Trophoblast cell (in vitro differentiated cells and primary cell): ENCODE results near the gene BABAM2.

ENCODE experiments used
- DNase-seq, 2 donors: peaks; one replicate each; pipeline ENCODE4 v3.0.0-alpha.2; 2016
- H2AFZ ChIP-seq: 2 replicates; pipeline ENCODE4 v1.6.1; 2013; ENCODE audit warnings: low read length, moderate library complexity, mild to moderate bottlenecking; ENCODE audit not compliant: insufficient read depth, poor library complexity
- H2AK5ac ChIP-seq: 2 replicates; pipeline ENCODE4 v1.6.1; 2013; ENCODE audit warnings: mild to moderate bottlenecking, low read length
- H2BK120ac ChIP-seq: 2 replicates; pipeline ENCODE4 v1.6.1; 2013; ENCODE audit warnings: low read length, mild to moderate bottlenecking, moderate library complexity; ENCODE audit not compliant: insufficient read depth, poor library complexity
- H2BK12ac ChIP-seq: 2 replicates; pipeline ENCODE4 v1.6.1; 2013; ENCODE audit warnings: mild to moderate bottlenecking, low read length, moderate library complexity
- H2BK5ac ChIP-seq: 2 replicates; pipeline ENCODE4 v1.6.1; 2013; ENCODE audit warnings: low read length, low read depth, moderate library complexity, mild to moderate bottlenecking; ENCODE audit not compliant: poor library complexity
- H3K14ac ChIP-seq: 2 replicates; pipeline ENCODE4 v1.6.1; 2013; ENCODE audit warnings: mild to moderate bottlenecking, low read length
- H3K18ac ChIP-seq: 2 replicates; pipeline ENCODE4 v1.6.1; 2013; ENCODE audit warnings: mild to moderate bottlenecking, low read length
- H3K23ac ChIP-seq: 2 replicates; pipeline ENCODE4 v1.6.1; 2013; ENCODE audit warnings: low read length
- H3K27ac ChIP-seq: 2 replicates; pipeline ENCODE4 v1.5.1; 2013; ENCODE audit warnings: low read depth, mild to moderate bottlenecking, inconsistent platforms, low read length, moderate library complexity
- H3K27me3 ChIP-seq: 2 replicates; pipeline ENCODE4 v1.6.1; 2013; ENCODE audit warnings: inconsistent platforms, mild to moderate bottlenecking, low read length, moderate library complexity; ENCODE audit not compliant: insufficient read depth
- H3K36me3 ChIP-seq, 2 experiments: 1 replicate in 1 of 2; 2 replicates in 1 of 2; pipeline ENCODE4 v1.6.1; 2013; ENCODE audit warnings: low read length in 2 of 2, mild to moderate bottlenecking in 2 of 2, moderate library complexity in 1 of 2; ENCODE audit not compliant: insufficient read depth in 2 of 2, control insufficient read depth in 1 of 2
- H3K4ac ChIP-seq: 2 replicates; pipeline ENCODE4 v1.6.1; 2013; ENCODE audit warnings: low read depth, mild to moderate bottlenecking, low read length, moderate library complexity
- H3K4me1 ChIP-seq, 2 experiments: 1 replicate in 1 of 2; 2 replicates in 1 of 2; pipeline ENCODE4 v1.6.1; 2013; ENCODE audit warnings: low read length in 2 of 2, mild to moderate bottlenecking in 2 of 2, moderate library complexity in 1 of 2; ENCODE audit not compliant: insufficient read depth in 2 of 2, control insufficient read depth in 1 of 2
- H3K4me2 ChIP-seq: 2 replicates; pipeline ENCODE4 v1.6.1; 2013; ENCODE audit warnings: inconsistent platforms, mild to moderate bottlenecking, low read length, moderate library complexity
- H3K4me3 ChIP-seq: 2 replicates; pipeline ENCODE4 v1.5.1; 2013; ENCODE audit warnings: mild to moderate bottlenecking, low read depth, low read length, inconsistent platforms
- H3K79me1 ChIP-seq: one replicate; pipeline ENCODE4 v1.6.1; 2013; ENCODE audit warnings: low read length
- H3K79me2 ChIP-seq: 2 replicates; pipeline ENCODE4 v1.6.1; 2013; ENCODE audit warnings: low read length, mild to moderate bottlenecking; ENCODE audit not compliant: control insufficient read depth, insufficient read depth, poor library complexity
- H3K9ac ChIP-seq: 2 replicates; pipeline ENCODE4 v1.6.1; 2013; ENCODE audit warnings: mild to moderate bottlenecking, low read length
- H3K9me3 ChIP-seq: 2 replicates; pipeline ENCODE4 v1.6.1; 2013; ENCODE audit warnings: low read depth, mild to moderate bottlenecking, control low read depth, inconsistent platforms, low read length; ENCODE audit not compliant: insufficient read depth
- H4K12ac ChIP-seq: 2 replicates; pipeline ENCODE4 v1.6.1; 2013; ENCODE audit warnings: low read depth, mild to moderate bottlenecking, low read length, moderate library complexity
- H4K8ac ChIP-seq: 2 replicates; pipeline ENCODE4 v1.6.1; 2013; ENCODE audit warnings: low read depth, mild to moderate bottlenecking, low read length, moderate library complexity
- H4K91ac ChIP-seq: one replicate; pipeline ENCODE4 v1.6.1; 2013; ENCODE audit warnings: low read depth, mild to moderate bottlenecking, low read length, moderate library complexity
- WGBS: extraction: QIAGEN DNeasy Blood & Tissue Kit; methylation state at CpG from one replicate; pipeline ENCODE4 v1.1.7; 2013; ENCODE audit warnings: missing lambda C conversion rate; ENCODE audit not compliant: insufficient read length, insufficient coverage; ENCODE audit errors: extremely low coverage; 5-methylcytosine and 5-hydroxymethylcytosine counted together

The BABAM2 gene

GRCh38 chr2:27869763-27870162 lies 20.8 kb upstream of the BABAM2 start:
- Histone ChIP-seq H3K36me3 (no peaks in the 10 kb centered on the region), H2AFZ (no peak overlapping the region), H2BK12ac (no peak overlapping the region), H4K12ac (no peak overlapping the region), H3K18ac (no peak overlapping the region), H3K4ac (no peak overlapping the region), H3K27ac (no peak overlapping the region), H3K79me1 (no peaks in the 10 kb centered on the region), H2BK120ac (no peak overlapping the region), H3K9me3 (no peaks in the 10 kb centered on the region), H3K4me2 (no peak overlapping the region), H3K9ac (no peak overlapping the region), H3K79me2 (no peaks in the 10 kb centered on the region), H3K14ac (no peak overlapping the region), H3K27me3 (no peaks in the 10 kb centered on the region), H2AK5ac (no peak overlapping the region), H3K4me3 (no peak overlapping the region), H3K4me1 (no peaks in the 10 kb centered on the region), H4K91ac (no peak overlapping the region), H3K23ac (no peak overlapping the region), H4K8ac (no peak overlapping the region), H2BK5ac (no peak overlapping the region)
- no peak for DNase-seq
- no CpG with 5 or more reads among the region's 6 CpGs for WGBS

GRCh38 chr2:27870724-27871123 lies 19.8 kb upstream of the BABAM2 start:
- H3K79me1 ChIP-seq, result no peaks in the 10 kb centered on the region
- no peak overlapping the region for H4K8ac ChIP-seq
- no peak overlapping the region for H3K4me3 ChIP-seq
- H3K14ac ChIP-seq, result no peak overlapping the region
- H2AFZ ChIP-seq, result no peak overlapping the region
- H2BK120ac ChIP-seq, result no peak overlapping the region
- no peak overlapping the region for H2BK12ac ChIP-seq
- no peaks in the 10 kb centered on the region for H3K79me2 ChIP-seq
- H3K4me2 ChIP-seq, result no peak overlapping the region
- no peak overlapping the region for H3K27ac ChIP-seq
- no peaks in the 10 kb centered on the region for H3K27me3 ChIP-seq
- no peak overlapping the region for H3K9ac ChIP-seq
- no peak for DNase-seq
- no CpG with 5 or more reads among the region's 3 CpGs for WGBS
- H3K4ac ChIP-seq, result no peak overlapping the region
- H4K91ac ChIP-seq, result no peak overlapping the region
- no peak overlapping the region for H3K18ac ChIP-seq
- H3K9me3 ChIP-seq, result no peaks in the 10 kb centered on the region
- H2BK5ac ChIP-seq, result no peak overlapping the region
- no peaks in the 10 kb centered on the region for H3K4me1 ChIP-seq
- H2AK5ac ChIP-seq, result no peak overlapping the region
- H3K23ac ChIP-seq, result no peak overlapping the region
- H4K12ac ChIP-seq, result no peak overlapping the region
- H3K36me3 ChIP-seq, result no peaks in the 10 kb centered on the region

GRCh38 chr2:27871802-27872201 lies 18.7 kb upstream of the BABAM2 start:
- Histone ChIP-seq H3K79me2 (no peaks in the 10 kb centered on the region), H3K4me2 (no peak overlapping the region), H2AK5ac (no peak overlapping the region), H3K14ac (no peak overlapping the region), H3K18ac (no peak overlapping the region), H3K79me1 (no peaks in the 10 kb centered on the region), H3K23ac (no peak overlapping the region), H3K4ac (no peak overlapping the region), H3K4me3 (no peak overlapping the region), H3K9ac (no peak overlapping the region), H3K4me1 (no peaks in the 10 kb centered on the region), H4K12ac (no peak overlapping the region), H3K9me3 (no peaks in the 10 kb centered on the region), H2BK5ac (no peak overlapping the region), H4K91ac (no peak overlapping the region), H2AFZ (no peak overlapping the region), H2BK120ac (no peak overlapping the region), H3K27ac (no peak overlapping the region), H3K36me3 (no peaks in the 10 kb centered on the region), H4K8ac (no peak overlapping the region), H3K27me3 (no peaks in the 10 kb centered on the region), H2BK12ac (no peak overlapping the region)
- DNase-seq, result no peak
- WGBS, result no CpG with 5 or more reads among the region's 3 CpGs

GRCh38 chr2:27873091-27873490 lies 17.4 kb upstream of the BABAM2 start:
- no CpG with 5 or more reads among the region's 1 CpG for WGBS
- Histone ChIP-seq H3K18ac (no peak overlapping the region), H3K36me3 (no peaks in the 10 kb centered on the region), H3K27ac (no peak overlapping the region), H3K4me2 (no peak overlapping the region), H3K79me2 (no peaks in the 10 kb centered on the region), H3K9ac (no peak overlapping the region), H2AFZ (no peak overlapping the region), H3K79me1 (no peaks in the 10 kb centered on the region), H3K14ac (no peak overlapping the region), H4K12ac (no peak overlapping the region), H2AK5ac (no peak overlapping the region), H2BK12ac (no peak overlapping the region), H4K91ac (no peak overlapping the region), H3K23ac (no peak overlapping the region), H3K4me1 (no peaks in the 10 kb centered on the region), H4K8ac (no peak overlapping the region), H3K4me3 (no peak overlapping the region), H2BK5ac (no peak overlapping the region), H2BK120ac (no peak overlapping the region), H3K27me3 (no peaks in the 10 kb centered on the region), H3K4ac (no peak overlapping the region), H3K9me3 (no peaks in the 10 kb centered on the region)
- DNase-seq, result no peak
